Nephron progenitor cell (in vitro differentiated cells): ENCODE data around the gene SARS2.

Experiments used
- DNase-seq: peaks from one replicate; pipeline ENCODE4 v3.0.0; 2021
- H3K27ac Mint-ChIP-seq: 2 replicates; pipeline ENCODE4 v1.8.0; 2021; ENCODE audit warnings: mild to moderate bottlenecking, moderate library complexity, mixed read lengths
- H3K27me3 Mint-ChIP-seq: 2 replicates; pipeline ENCODE4 v1.8.0; 2021; ENCODE audit warnings: mild to moderate bottlenecking, low read depth, mixed read lengths; ENCODE audit not compliant: poor library complexity
- H3K36me3 Mint-ChIP-seq: 2 replicates; pipeline ENCODE4 v1.8.0; 2021; ENCODE audit warnings: low read depth, mixed read lengths
- H3K4me1 Mint-ChIP-seq: 2 replicates; pipeline ENCODE4 v1.8.0; 2021; ENCODE audit warnings: mixed read lengths
- H3K4me3 Mint-ChIP-seq: 2 replicates; pipeline ENCODE4 v1.8.0; 2021; ENCODE audit warnings: mild to moderate bottlenecking, moderate library complexity, mixed read lengths
- H3K9me3 Mint-ChIP-seq: 2 replicates; pipeline ENCODE4 v1.8.0; 2021; ENCODE audit warnings: mild to moderate bottlenecking, moderate library complexity, mixed read lengths
- CTCF ChIP-seq: fragments of 200-600 bp; sonication (generic); IDR thresholded peaks from 2 replicates; pipeline ENCODE4 v1.5.0; 2021; ENCODE audit warnings: antibody characterized with exemption

Gene SARS2

GRCh38 chr19:38930776-38931520, 385 bp upstream of the SARS2 start, which contains the start of gene MRPS12:
Gene MRPS12 (plus strand): TSS chr19:38930944. CDS start chr19:38931295, 351 bp downstream.
- H3K27me3 Mint-ChIP-seq = peaks cover 6% of the 10 kb centered on the region
- H3K4me3 Mint-ChIP-seq = peak within 1 kb of the TSS; percentile 98
- peak within 1 kb of the TSS; percentile 97 for H3K27ac Mint-ChIP-seq
- H3K36me3 Mint-ChIP-seq = peaks cover 56% of the 10 kb centered on the region
- peaks cover 26% of the 10 kb centered on the region for H3K4me1 Mint-ChIP-seq
- H3K9me3 Mint-ChIP-seq = peaks cover 29% of the 10 kb centered on the region
- no peak for TF ChIP-seq CTCF
- peak; percentile 97 for DNase-seq

- peak overlapping the region; percentile 98 for H3K4me3 Mint-ChIP-seq
- no peaks in the 10 kb centered on the region for H3K27me3 Mint-ChIP-seq
- H3K9me3 Mint-ChIP-seq = peaks cover 7% of the 10 kb centered on the region
- TF ChIP-seq CTCF = no peak
- H3K36me3 Mint-ChIP-seq = peaks cover 47% of the 10 kb centered on the region
- DNase-seq = no peak
- no peak overlapping the region for H3K27ac Mint-ChIP-seq
- peaks cover 26% of the 10 kb centered on the region for H3K4me1 Mint-ChIP-seq
Measured at GRCh38 chr19:38928391-38929001, 2.1 kb downstream of the SARS2 start.

GRCh38 chr19:38924388-38924787, 6.2 kb downstream of the SARS2 start:
- DNase-seq = no peak
- Mint-ChIP-seq H3K36me3 (peaks cover 45% of the 10 kb centered on the region), H3K9me3 (no peaks in the 10 kb centered on the region), H3K27ac (no peak overlapping the region), H3K27me3 (no peaks in the 10 kb centered on the region), H3K4me1 (peaks cover 7% of the 10 kb centered on the region), H3K4me3 (no peak overlapping the region)
- TF ChIP-seq CTCF = no peak

- H3K27me3 Mint-ChIP-seq = no peaks in the 10 kb centered on the region
- DNase-seq = no peak
- no peak overlapping the region for H3K27ac Mint-ChIP-seq
- no peaks in the 10 kb centered on the region for H3K4me1 Mint-ChIP-seq
- TF ChIP-seq CTCF = no peak
- no peaks in the 10 kb centered on the region for H3K9me3 Mint-ChIP-seq
- no peak overlapping the region for H3K4me3 Mint-ChIP-seq
- peaks cover 31% of the 10 kb centered on the region for H3K36me3 Mint-ChIP-seq
Measured at GRCh38 chr19:38922482-38922881, 8.1 kb downstream of the SARS2 start.

GRCh38 chr19:38921420-38922274, 8.9 kb downstream of the SARS2 start:
- no peaks in the 10 kb centered on the region for H3K4me1 Mint-ChIP-seq
- H3K27me3 Mint-ChIP-seq = no peaks in the 10 kb centered on the region
- H3K27ac Mint-ChIP-seq = no peak overlapping the region
- H3K4me3 Mint-ChIP-seq = no peak overlapping the region
- no peak for DNase-seq
- no peak for TF ChIP-seq CTCF
- H3K36me3 Mint-ChIP-seq = peaks cover 30% of the 10 kb centered on the region
- no peaks in the 10 kb centered on the region for H3K9me3 Mint-ChIP-seq
